Upper lobe of left lung (tissue), 6 donors: ENCODE data around the gene COTL1. TPM values are rescaled to one million over a fixed set of nuclear protein-coding genes. Genes with fewer than 3 reads are reported as not detected.
A peak's percentile ranks its signal among the peaks of the same experiment; 100 is the strongest.

Experiments used
- ATAC-seq, 2 donors: fragments of 200-7000 bp; cut with Tn5 transposase; one replicate each; pipeline ENCODE4 v1.9.1; 2022; ENCODE audit warnings: mild to moderate bottlenecking in 2 of 2, moderate library complexity in 2 of 2; ENCODE audit not compliant: low FRiP score in 2 of 2
- DNase-seq, 2 donors: peaks; one replicate each; pipeline ENCODE4 v3.0.0-alpha.2; 2019 to 2020
- H3K27ac ChIP-seq, 4 donors: fragments of 200-600 bp; sonication (generic); one replicate each; pipeline ENCODE4 v1.5.1; 2016 to 2019
- H3K27me3 ChIP-seq, 4 donors: fragments of 200-600 bp; sonication (generic); one replicate each; pipeline ENCODE4 v1.5.1; 2017 to 2019
- H3K36me3 ChIP-seq, 4 donors: fragments of 200-600 bp; sonication (generic); one replicate each; pipeline ENCODE4 v1.5.1; 2016 to 2019
- H3K4me1 ChIP-seq, 4 donors: fragments of 200-600 bp; sonication (generic); one replicate each; pipeline ENCODE4 v1.5.1; 2018 to 2019
- H3K4me3 ChIP-seq, 4 donors: fragments of 200-600 bp; sonication (generic); one replicate each; pipeline ENCODE4 v1.5.1; 2017 to 2019; ENCODE audit warnings: mild to moderate bottlenecking in 2 of 4, moderate library complexity in 1 of 4
- H3K9me3 ChIP-seq, 4 donors: fragments of 200-600 bp; sonication (generic); one replicate each; pipeline ENCODE4 v1.5.1; 2018 to 2019
- EP300 ChIP-seq, 4 donors: sonication (generic); formaldehyde crosslinking; IDR thresholded peaks; one replicate each; pipeline ENCODE4 v1.5.1; 2017; ENCODE audit warnings: antibody characterized with exemption in 4 of 4, control low read depth in 2 of 4
- POLR2A ChIP-seq, 4 donors: fragments of 450-650 bp; IDR thresholded peaks; one replicate each; pipeline ENCODE4 v1.5.1; 2016 to 2017; ENCODE audit warnings: antibody characterized with exemption in 4 of 4, mild to moderate bottlenecking in 2 of 4
- POLR2AphosphoS5 ChIP-seq, 2 donors: sonication (generic); formaldehyde crosslinking; IDR thresholded peaks; one replicate each; pipeline ENCODE4 v1.5.1; 2017; ENCODE audit warnings: antibody characterized with exemption in 2 of 2
- WGBS, 2 donors: methylation state at CpG; one replicate each; pipeline ENCODE4 v1.1.5; 2017 to 2018; 5-methylcytosine and 5-hydroxymethylcytosine counted together
- total RNA-seq, 6 donors: library from RNA; depleted of rRNA in 4 of 6; stranded (reverse); fragments of >200 nt in 4 of 6; gene quantifications; one replicate each; pipeline versions ENCODE4 v1.1.0 to v1.2.1, GENCODE V29; 2016 to 2021
- TF ChIP-seq, protein P1 (sequence below), 6 experiments: fragments of 450-650 bp in 4 of 6; fragments of 200-600 bp in 2 of 6; sonication (generic) in 2 of 6; IDR thresholded peaks; one replicate each; pipeline ENCODE4 v1.5.1; 2016 to 2019; ENCODE audit warnings: antibody characterized with exemption in 6 of 6
- donor health status: DM: no; HTN: no; CAD: no; lungs with moderate emphysema.
- donor health status: DM: no; HTN: yes; CAD: no; lungs with severe emphysema.

Gene COTL1
- total RNA-seq, 6 donors from 2014 or later, result 31.6 to 256 (median 75.6) TPM

DNA sequence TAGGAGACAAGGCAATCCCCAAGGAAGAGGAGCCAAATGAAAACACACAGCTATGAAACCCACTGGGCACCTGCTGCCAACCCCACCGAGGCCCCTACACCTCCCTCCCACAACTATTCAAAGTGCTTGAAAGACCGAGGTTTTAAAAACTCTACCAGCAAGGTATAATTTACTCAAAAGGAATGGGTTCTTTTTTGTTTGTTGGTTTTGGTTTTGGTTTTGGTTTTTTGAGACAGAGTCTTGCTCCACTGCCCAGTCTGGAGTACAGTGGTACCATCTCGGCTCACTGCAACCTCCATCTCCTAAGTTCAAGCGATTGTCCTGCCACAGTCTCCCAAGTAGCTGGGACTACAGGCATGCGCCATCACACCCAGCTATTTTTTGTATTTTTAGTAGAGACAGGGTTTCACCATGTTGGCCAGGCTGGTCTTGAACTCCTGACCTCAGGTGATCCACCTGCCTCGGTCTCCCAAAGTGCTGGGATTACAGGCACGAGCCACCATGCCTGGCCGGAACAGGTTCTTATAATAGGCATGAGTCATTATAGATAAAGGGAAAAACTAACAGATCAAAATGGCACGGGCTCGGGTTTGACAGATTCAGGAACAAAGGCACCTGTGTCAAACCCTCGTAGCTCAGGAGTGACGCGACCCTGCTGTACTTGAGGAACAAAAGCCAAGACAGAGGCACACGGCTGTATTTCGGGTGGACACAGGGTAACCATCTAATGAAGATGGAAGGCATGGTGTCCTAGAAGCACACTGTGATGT is 40.7 kb downstream of the COTL1 start:
- Histone ChIP-seq H3K9me3 (no peaks in the 10 kb centered on the region), H3K36me3 (no peaks in the 10 kb centered on the region), H3K27me3 (no peaks in the 10 kb centered on the region), H3K4me3 (no peak overlapping the region), H3K4me1 (peaks cover 0 to 7% (median 0%) of the 10 kb centered on the region in 4 donors), H3K27ac (no peak overlapping the region)
- 93 to 94% methylated on average over 15 of the region's 15 CpGs for WGBS, 2 donors
- TF ChIP-seq POLR2AphosphoS5 (IDR thresholded peaks at IDR 0.05), result no peak
- no peak for TF ChIP-seq EP300 (IDR thresholded peaks at IDR 0.05)
- TF ChIP-seq, protein P1, sequence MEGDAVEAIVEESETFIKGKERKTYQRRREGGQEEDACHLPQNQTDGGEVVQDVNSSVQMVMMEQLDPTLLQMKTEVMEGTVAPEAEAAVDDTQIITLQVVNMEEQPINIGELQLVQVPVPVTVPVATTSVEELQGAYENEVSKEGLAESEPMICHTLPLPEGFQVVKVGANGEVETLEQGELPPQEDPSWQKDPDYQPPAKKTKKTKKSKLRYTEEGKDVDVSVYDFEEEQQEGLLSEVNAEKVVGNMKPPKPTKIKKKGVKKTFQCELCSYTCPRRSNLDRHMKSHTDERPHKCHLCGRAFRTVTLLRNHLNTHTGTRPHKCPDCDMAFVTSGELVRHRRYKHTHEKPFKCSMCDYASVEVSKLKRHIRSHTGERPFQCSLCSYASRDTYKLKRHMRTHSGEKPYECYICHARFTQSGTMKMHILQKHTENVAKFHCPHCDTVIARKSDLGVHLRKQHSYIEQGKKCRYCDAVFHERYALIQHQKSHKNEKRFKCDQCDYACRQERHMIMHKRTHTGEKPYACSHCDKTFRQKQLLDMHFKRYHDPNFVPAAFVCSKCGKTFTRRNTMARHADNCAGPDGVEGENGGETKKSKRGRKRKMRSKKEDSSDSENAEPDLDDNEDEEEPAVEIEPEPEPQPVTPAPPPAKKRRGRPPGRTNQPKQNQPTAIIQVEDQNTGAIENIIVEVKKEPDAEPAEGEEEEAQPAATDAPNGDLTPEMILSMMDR (IDR thresholded peaks at IDR 0.05), result no peak
- TF ChIP-seq POLR2A (IDR thresholded peaks at IDR 0.05), result no peak
- DNase-seq (no peak), ATAC-seq (no peak)

DNA sequence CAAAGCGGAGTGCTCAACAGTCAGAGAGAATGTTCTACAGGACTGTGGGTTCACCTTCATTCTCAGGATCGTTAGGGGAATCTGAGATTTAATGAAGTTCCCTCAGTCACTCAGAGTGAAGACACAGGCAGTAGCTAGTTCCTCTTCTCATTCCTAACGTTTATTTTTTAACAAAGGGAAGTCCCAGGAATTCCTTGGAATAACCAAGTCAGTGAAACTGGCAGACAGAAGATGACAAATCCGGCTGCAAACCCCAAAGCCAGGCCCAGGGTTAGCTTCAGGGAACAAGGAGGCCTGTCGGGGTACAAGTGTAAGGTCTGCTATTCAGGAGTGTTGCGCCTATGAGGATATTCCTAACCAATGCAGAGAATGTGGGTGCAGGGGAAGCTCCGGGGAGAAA is 42.0 kb downstream of the COTL1 start:
- WGBS, 2 donors, result 82 to 84% methylated on average over 7 of the region's 7 CpGs
- Histone ChIP-seq H3K36me3 (no peaks in the 10 kb centered on the region), H3K27me3 (no peaks in the 10 kb centered on the region), H3K4me1 (peaks cover 0 to 7% (median 0%) of the 10 kb centered on the region in 4 donors), H3K4me3 (no peak overlapping the region), H3K9me3 (peaks cover 0 to under 1% (median 0%) of the 10 kb centered on the region in 4 donors), H3K27ac (no peak overlapping the region)
- ATAC-seq, result no peak
- DNase-seq, result no peak
- TF ChIP-seq, protein P1 (IDR thresholded peaks at IDR 0.05), result no peak
- TF ChIP-seq POLR2AphosphoS5 (IDR thresholded peaks at IDR 0.05), result no peak
- no peak for TF ChIP-seq POLR2A (IDR thresholded peaks at IDR 0.05)
- no peak for TF ChIP-seq EP300 (IDR thresholded peaks at IDR 0.05)

DNA sequence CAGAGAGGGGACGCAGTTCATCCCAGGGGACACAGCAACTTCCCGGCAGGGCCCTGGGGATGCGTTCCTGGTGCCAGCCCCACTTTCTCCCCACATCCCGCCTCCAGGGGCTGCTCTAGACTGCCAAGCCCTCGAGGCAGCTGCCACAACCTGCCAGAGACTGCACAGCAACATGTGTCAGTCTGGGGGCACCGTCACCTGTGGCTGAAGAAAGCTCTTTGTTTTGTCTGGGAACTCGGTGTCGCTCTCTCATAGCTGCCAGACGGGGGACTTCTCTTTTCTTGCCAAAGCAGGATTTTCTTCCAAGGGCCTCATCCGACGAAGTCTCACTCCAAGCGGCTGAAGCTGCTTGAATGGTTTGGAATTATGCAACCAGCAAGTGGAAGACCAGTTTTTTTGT is 43.7 kb downstream of the COTL1 start:
- DNase-seq (peak in 1 of 2 donors; percentile 32), ATAC-seq (no peak)
- Histone ChIP-seq H3K4me1 (peaks cover 0 to 11% (median 1%) of the 10 kb centered on the region in 4 donors), H3K27me3 (no peaks in the 10 kb centered on the region), H3K4me3 (no peak overlapping the region), H3K36me3 (no peaks in the 10 kb centered on the region), H3K9me3 (peaks cover 0 to 6% (median 1%) of the 10 kb centered on the region in 4 donors), H3K27ac (no peak overlapping the region)
- TF ChIP-seq, protein P1 (IDR thresholded peaks at IDR 0.05), result no peak
- TF ChIP-seq EP300 (IDR thresholded peaks at IDR 0.05) (no peak), POLR2AphosphoS5 (IDR thresholded peaks at IDR 0.05) (no peak)
- 74 to 75% methylated on average over 6 to 11 of the region's 12 CpGs for whole genome bisulfite sequencing, 2 donors

DNA sequence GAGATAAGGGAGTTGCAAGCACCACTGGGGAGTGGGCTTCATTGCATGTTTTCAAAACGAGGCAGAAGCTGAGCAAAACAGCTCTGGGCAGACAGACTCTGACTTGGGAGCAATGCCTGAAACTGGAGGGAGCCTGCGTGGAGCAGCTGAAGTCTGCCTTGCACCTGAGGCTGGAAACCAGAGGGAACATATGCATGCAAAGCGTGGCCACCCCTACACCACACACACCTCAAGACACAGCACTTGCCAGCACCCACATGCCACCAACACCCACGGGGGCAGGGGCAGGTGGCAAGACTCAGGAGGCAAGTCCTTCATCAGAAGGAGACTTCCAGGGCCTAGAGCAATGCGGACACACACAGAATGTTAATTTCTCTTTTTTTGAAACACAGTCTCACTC is 45.8 kb downstream of the COTL1 start:
- H3K27ac ChIP-seq, result no peak overlapping the region
- H3K4me1 ChIP-seq, result peaks cover 0 to 11% (median 1%) of the 10 kb centered on the region in 4 donors
- TF ChIP-seq POLR2AphosphoS5 (IDR thresholded peaks at IDR 0.05), result no peak
- no peak for TF ChIP-seq EP300 (IDR thresholded peaks at IDR 0.05)
- TF ChIP-seq, protein P1 (IDR thresholded peaks at IDR 0.05), result no peak
- no peak for TF ChIP-seq POLR2A (IDR thresholded peaks at IDR 0.05)
- 83 to 85% methylated on average over 5 of the region's 5 CpGs for WGBS, 2 donors
- H3K4me3 ChIP-seq, result no peak overlapping the region
- peaks cover 0 to 6% (median 1%) of the 10 kb centered on the region in 4 donors for H3K9me3 ChIP-seq
- H3K36me3 ChIP-seq, result no peaks in the 10 kb centered on the region
- ATAC-seq (no peak), DNase-seq (no peak)
- H3K27me3 ChIP-seq, result no peaks in the 10 kb centered on the region
